Hindlimb muscle (tissue), 1 donor: Measurements from ENCODE around the gene RCAN2. TPM values are rescaled to one million over a fixed set of nuclear protein-coding genes. Genes with fewer than 3 reads are reported as not detected.

Source experiments
- DNase-seq: peaks from one replicate; pipeline ENCODE4 v3.0.0-alpha.2; 2013
- polyA plus RNA-seq: library from polyadenylated mRNA; unstranded; fragments of 120-200 nt; gene quantifications from one replicate; pipeline ENCODE4 v1.2.1, GENCODE V29; 2013; ENCODE audit not compliant: insufficient read length

RCAN2 gene
- polyA plus RNA-seq, 1 donor = 3.2 TPM

DNA sequence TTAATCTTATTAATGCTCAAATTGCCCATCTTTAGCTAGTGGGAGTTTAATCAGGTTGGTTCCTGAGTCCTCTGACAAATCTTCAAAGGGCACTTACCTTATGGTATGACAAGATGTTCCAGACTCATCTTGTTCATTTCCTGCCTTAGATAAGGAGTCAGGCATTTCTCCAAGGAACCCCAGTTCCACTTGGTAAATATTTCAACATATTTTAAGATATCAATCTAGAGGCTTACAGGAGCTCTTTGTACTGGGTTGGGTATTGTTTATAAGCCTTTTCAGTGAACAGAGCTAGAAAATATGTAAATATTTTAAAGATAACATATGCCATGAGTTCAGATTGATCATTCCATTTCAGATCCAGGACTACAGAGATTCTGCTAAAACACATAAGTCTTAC, 159.8 kb downstream of the RCAN2 start:
- DNase-seq = no peak

DNA sequence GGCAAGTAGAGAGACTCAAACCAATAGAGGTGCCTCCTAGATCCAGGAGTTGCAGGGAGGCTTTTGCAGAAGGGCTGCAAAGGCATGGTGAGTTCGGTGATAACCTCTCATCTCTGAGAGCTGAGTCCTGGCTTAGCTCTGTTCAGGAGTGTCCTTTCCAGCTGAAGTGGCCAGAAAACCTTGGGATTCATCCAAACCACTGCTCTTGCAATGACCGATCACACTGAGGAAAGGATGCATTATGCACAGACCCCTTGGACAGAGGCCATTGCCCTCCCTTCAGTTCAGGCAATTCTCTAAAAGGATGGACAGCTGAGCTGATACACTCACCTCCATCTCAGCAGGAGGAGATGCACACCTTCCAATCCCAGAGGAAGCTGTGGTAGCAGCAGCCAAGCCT, 161.7 kb downstream of the RCAN2 start:
- DNase-seq = no peak

DNA sequence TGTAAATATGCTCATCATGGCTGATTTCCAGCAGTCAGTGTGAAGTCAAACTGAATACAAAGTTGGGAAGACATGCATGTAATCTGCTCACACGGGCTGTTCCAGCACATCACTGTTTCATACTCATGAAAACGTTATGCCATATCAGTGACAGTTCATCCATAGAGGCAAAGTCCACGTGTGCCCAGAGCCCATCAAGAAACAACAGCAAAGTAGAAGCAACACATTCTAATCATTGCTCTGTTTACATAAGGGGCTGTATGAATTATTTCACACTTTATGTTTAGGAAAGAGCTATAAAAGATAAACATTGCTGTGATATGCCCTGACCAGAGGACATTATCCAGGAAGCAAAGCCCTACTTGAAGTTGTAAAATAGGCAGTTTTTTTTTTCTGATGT, 163.5 kb downstream of the RCAN2 start:
- DNase-seq = no peak

DNA sequence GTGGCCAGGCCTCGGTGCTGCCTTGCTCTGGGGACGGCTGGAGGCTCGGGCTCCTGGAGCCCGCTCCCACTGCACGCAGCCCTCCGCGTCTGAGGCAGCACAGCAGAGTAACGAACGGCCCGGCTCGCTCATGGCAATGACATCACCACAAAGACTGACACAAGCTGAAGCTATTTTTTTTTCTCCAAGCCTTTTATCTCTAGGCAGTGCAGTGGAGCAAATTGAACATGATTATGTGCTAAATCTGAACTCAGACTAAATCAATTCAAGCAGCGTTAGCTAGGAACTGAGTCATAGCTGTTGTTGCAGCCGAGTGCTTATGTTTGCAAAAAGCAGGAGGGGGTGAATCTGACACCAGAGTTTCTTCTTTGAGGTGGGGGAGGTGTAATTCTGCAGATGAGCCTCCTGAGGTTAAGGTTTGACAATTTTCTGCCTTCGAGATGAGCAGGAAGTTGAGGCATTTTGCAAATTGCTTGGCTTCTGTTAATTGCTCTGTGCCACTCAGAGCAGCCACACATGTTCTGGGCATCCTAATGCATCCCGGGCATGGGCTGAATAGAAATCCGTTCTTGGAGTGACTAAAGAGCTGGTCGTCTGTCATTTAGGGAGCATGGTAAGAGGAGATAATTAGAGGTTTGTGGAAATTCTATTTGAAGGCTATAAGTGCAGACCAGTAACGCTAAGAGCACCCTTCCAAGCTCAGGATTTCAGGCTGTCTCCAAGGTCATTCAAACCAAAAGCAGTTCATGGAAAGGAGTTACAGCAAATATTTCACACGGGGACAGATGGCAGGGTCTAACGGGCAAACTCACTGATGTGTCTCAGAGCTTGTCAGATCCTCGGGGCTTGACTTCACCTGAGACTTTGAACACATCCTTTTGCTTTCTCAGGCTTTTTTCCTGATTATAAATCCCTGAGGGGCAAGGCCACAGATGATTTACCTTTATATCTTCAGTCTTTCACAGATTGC, 165.4 kb downstream of the RCAN2 start:
- DNase-seq = no peak

DNA sequence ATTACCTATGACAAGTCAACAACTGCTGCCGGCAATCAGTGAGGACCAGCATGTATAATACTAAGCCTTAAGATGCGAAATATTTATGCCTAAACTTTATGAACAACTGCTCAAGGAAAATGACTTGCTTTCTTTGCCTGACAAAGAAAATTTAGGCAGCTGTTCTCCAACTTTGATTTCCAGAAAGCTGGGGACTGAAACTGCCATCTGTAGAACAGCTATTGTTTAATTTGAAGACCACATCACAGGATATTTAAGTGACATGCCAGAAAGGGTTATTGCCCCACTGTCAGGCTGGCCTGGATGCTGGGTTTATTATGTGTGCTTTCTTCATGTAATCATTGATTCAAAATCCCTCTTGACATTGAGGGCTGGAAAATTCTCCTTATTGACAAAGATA, 166.5 kb downstream of the RCAN2 start:
- DNase-seq = no peak

DNA sequence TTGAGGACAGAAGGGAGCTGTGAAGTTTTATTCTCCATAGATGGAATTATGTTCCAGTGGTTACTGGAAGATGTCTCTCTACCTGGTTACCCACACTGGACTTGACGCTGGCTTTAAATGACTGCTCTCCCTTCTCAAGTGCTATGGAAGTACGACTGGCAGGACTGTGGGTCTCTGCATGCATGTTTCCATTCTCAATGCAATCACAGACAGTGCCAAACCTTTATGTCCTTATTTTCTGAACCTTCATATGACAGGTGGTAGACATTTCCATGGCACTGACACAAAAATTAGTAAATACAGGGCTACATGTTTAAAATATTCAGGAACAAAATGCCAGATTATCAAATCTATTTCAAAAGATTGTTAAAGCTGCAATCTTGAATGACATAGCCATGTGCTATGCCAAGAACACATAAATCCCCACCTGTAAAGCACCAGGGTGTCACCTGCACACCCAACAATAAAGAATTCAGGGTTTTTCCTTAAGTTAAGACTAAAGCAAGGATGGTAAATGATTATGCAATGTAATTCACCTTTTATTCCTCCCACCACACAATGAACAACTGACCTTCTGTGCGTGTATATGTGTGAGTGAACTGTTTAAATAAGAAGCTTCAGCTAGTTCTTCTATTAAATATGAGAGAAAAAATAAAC, 167.2 kb downstream of the RCAN2 start:
- DNase-seq = no peak

DNA sequence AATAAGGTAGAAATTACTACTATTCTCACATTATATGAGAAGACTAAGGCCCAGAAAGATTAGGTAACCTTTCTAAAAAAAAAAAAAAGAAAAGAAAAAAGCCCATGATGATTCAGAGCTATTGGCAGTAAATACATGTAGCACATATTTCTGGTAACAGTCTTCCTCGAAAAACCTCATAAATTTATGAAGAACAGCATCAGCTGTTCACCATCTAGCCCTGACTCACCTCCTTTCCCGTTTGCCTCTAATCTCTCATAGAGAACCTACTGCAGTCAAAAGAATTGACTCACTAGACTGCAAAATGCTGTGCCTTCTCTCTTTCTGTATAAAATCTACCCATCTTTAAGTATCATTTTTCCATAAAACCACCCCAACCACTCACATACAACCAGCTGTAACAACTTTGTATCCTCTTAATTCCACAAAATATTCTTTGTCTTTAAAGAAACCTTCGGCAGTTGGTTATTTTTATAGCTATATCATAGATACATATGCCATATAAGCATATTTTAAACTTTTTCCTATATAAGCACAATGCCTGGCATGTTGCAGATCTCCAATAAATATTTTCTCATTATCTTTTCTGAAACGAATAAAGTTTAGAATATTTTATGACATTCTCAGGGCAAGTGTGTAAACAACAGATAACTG, 167.8 kb downstream of the RCAN2 start:
- DNase-seq = no peak

DNA sequence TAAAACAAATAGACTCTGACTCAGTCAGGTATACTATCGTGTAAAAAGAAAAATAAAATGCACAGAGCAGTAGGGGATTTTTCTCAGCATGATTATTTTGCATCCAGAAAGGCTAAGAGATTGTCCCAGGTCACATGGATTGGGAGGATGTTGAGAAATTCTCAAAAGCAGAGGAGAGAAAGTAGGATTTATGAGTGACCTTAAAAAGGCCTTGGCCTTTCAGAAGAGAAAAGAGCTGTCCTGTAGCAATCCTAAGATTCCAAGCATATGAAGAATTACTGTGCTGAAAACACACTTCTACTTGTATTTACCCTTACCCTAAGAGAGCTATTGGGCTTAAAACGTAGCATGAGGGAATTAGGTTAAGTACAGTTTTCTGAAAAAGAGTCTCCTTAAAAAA, 170.7 kb downstream of the RCAN2 start:
- DNase-seq = no peak

DNA sequence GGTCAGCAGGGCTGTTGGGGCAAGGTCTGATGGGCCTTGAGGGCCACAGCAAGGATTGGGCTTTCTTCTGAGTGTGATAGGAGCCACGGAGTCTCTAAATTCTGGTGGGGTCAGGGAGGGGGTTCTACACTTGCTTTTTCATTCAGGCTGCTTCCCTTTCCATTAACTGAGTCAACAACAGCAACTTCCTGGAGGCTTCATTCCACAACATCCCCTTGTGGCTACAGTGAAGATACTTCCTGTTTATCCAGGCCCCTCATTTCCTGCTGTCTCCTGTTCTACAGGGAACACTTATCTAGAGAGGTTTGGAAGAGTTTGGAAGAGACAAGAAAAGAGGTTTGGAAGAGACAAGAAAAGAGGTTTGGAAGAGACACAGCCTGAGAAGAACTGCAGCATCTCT, 175.7 kb downstream of the RCAN2 start:
- no peak for DNase-seq

DNA sequence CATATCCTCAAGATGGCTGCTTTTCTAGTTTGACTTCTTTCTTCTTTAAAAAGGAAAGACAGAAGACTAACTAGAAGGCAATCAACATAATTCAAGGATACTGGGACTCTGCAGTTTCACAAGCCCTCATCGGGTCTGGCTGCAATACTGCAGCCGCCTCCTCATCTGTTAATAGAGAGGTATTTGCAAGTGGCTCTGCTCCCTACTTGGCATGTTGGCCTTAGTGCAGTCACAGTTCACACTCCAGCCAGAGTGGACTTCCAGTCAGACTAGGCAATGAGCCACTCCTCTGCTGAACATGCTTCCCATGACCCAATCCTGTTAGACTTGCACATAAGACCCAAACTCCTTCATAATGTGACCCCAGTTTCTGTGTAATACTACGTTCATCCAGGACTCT, 178.6 kb downstream of the RCAN2 start:
- DNase-seq = no peak

DNA sequence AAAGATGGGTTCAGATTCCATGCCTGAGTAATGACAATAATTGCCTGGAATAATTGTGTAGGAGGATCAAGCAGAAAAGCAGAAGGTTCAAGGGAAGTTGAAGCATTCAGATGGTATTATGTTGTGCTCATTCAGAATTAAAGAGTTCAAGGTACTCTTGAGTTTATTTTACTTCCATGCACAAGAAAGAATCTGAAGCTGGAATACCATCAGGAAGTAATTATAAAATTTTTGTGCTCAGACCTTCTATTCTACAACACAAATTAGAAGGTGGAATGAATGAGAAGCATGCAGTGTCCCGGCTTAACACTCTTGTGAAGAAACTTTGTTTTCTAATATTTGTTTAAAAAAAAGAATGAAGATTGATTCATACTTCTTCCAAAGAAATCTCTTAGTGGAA, 181.1 kb downstream of the RCAN2 start:
- DNase-seq = no peak

DNA sequence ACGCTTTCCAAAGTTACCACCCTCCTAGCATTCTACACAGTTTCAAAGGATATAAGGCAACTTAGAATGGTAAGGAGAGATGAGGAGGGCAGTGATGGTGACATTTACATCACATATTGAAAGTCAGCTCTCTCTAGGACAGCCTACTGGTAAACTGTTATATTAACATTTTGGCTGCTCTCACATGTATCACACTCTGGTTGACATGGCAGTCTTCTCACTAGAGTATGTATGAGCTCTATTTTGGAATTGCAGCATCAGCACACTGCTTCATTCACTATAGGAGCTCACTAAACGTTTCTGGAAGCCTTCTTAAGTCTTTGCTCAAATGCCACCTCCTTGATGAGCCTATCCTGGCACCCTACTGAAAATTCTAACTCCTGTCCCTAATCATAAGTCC, 184.8 kb downstream of the RCAN2 start:
- DNase-seq = no peak

DNA sequence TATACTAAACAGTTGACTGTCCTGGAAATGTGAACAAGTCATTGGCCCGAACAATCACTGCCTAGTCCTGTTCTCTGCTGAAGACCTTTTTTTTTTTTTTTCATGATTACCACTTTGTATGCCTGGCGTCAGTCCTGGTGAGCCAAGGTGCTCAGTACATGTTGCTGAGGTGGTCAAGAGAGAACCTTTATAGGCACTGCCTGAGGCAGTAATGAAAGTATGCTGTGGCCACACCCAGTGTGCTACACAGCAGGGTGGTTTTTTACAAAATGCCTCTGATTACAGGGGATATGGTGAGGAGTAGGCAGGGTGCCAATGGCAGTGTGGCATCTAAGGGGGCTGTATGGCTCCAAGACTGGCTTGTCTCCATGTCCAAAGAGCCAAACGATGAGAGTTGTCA, 185.4 kb downstream of the RCAN2 start:
- DNase-seq = no peak

DNA sequence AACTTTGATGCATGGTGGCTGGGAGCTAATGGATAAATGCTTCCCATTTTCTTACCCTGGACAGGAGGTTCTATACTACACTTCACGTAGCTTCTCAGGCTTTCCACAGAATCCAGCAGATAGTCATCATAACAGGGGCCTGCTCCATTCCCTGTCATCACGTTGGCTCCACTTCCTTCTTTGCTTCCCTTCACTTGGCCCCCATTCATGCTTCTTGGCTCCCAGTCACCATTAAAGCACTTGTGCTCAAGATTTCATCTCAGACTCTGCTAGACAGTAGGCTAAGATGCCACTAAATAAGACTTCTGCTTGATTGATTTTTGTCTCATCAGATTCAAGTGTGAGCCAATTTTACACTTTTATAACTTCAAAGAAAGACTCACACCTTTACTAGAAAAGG, 186.0 kb downstream of the RCAN2 start:
- DNase-seq = no peak

DNA sequence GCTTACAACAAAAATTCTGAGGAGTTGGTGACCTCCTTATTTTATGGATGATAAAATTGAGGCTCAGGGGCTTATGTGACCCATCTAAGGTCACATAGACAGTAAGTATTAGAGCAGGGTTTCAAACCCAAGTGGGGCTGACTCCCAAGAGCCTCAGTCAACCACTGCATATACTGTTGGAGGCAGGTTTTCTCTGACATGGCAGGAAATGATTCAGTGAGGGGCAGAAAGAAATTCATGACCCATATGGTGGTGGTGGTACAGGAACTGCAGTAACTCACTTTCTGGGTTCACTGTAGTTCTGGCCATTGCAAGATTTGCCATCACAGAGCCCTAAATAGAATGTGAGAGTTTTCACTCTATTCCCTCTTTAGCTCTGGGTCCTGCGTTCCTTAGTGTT, 188.4 kb downstream of the RCAN2 start:
- DNase-seq = no peak

DNA sequence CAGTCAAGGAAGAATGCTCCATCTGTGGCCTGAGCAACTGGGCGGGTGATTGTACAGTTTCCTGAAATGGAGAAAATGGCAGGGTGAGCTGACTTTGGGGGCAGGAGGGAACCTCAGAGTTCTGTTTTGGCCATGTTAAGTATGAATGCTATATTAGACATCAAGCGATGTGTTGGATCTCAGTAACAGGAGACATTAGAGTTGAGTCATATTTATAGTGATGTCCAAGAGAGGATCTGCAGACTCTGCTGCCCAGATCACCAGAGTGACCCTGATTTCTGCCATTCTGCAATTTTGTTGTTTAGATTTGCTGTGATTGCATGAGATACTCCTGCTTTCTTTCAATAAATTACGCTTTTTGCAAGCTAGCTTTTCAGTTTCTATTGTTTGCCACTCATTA, 189.1 kb downstream of the RCAN2 start:
- DNase-seq = no peak

DNA sequence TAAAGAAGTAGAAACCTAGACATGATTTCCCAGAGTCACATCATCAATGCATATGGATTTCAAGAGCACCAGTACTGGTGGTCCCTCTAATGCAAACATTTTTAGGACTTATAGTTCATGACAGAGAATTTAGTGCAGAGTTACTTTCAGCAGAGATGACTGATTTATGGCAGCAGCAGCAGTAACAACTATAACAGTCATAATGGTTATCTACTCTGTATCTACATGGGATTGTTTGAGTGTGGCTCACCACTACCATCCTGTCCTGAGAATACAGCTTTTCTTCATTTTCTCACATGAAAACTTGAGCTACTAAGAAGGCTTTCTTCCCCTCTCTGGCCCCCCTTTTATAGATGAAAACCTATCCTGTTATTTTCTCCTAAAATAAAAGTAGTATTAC, 192.0 kb downstream of the RCAN2 start:
- DNase-seq = no peak

DNA sequence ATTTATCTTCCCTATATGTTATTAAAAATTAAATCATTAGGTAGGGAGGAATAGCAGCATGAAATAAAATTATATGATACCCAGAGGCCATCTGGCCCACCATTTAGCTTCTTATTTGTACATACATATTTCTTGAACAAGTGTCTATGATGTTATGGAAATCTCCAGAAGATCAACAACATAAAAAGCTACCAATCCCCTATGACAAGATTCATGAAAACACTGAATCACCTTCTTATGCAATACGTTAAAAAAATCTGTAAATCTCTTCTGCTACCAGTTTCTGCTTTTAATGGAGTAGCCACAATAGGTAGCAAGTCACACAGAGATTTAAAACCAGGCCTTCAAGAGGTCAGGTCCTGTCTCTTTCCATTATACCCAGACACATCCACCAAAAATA, 194.7 kb downstream of the RCAN2 start:
- DNase-seq = no peak

DNA sequence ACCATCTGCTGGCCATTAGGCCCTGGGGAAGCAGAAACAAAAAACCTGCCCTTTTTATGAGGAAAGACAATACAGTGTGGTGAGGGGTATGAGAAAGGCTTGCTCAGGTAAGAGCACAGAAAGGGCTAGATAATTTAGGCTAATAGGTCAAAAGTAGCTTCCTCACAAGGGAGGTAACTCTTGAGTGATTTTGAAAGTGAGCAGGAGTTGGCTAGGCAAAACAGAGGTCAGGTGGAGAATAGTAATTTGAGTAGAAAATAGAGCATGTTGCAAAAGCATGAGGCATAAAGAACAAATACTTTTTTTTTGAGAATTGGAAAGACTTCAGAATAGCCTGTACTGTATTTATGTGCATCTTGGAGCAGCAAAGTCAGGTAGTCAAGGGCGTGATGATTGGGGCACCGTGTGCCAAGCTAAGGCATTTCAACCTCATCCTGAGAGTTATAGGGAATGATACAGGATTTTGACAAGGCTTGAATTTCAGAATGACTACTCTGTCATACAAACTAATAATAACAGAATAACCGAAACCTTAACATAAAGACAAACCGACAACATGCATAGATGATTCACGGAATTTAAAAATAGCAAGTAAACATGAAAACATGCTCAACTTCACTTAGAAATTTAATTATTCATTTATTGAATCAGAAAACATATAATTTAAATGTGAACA, 197.5 kb downstream of the RCAN2 start:
- no peak for DNase-seq

DNA sequence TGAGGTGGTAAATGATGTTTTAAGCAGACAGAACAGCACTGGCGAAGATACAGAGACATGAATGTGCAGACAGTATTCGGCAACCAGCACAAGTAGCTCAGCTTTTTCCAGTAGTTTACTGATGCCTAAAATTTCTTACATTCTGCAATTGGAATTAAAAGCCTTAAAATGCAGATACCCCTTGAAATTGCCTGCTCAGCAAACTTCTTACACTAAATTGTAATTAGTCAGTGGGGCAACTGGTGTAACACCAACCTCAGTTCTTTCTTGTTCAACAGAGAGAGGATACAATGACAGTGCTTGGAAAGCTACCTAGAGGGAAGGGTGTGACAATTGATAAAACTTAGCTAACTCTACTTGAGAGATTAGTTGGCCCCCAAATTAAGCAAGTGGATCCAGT, 199.4 kb downstream of the RCAN2 start:
- DNase-seq = no peak

DNA sequence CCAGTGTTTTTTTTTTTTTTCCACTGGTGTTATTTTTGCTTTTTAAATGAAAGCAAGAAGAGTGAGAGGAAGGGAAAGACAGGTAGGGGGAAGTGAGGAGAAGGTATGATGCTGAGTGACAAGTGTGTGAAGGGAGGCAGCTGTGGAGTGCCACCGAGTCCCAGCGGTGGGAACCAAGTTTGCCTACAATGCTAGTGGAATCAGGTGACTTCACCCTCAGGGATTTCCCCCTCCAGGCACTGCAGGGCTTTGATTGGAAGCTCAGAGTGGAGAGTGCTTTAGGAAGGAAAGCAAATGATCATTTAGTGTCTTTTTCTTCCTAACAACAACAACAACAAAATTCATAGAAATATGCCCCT, 200.0 kb downstream of the RCAN2 start:
- DNase-seq = no peak

DNA sequence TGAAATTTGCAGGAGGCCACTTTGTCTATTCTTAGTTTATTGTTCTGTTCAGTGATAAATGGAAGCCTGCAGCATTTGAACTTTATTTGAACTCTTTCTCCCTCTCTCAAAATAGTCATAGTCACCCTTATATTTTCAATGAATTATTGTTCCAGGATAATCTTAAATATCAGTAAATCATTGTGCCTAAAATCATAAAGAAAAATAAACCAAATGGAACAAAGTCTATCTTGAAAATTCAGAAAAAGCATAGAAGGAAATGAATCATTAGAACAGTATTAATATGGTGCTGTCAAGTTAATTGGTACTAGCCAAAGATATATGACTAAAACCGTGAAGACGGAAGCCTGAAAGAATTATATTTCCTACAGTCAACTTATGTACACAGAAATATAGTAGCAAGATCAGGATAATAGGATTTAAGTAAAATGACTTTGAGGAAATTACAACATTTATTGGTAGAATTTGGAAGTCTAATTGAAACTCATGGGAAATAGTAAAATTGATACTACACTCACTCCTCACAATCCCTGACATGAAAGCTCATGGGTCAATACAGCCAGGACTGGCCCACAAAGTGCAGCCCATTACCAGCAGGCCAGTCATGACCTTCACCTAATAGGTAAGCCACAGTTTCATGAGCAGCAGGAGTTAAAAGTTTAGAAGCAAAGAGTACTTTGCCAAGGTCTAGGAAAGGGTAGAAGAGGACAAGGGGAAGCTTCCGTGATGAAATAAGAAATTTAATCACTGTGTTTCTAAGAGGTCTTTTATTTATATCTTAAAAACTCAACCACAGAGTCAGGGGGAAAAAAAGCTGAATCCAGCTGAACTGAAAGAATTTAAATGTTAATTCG, 200.6 kb downstream of the RCAN2 start:
- DNase-seq = no peak
